Testis (tissue), 2 donors: ENCODE measurements around the gene NUP214.

Source experiments
- POLR2A ChIP-seq: fragments of 450-650 bp; IDR thresholded peaks from one replicate; pipeline ENCODE4 v1.6.1; 2017; ENCODE audit warnings: antibody characterized with exemption, mild to moderate bottlenecking, moderate library complexity
- TF ChIP-seq, protein P1 (sequence below), 3 experiments: fragments of 450-650 bp in 2 of 3; fragments of 200-600 bp in 1 of 3; sonication (generic) in 1 of 3; IDR thresholded peaks; one replicate each; pipeline ENCODE4 v1.5.1; 2016 to 2019; ENCODE audit warnings: antibody characterized with exemption in 3 of 3, mild to moderate bottlenecking in 2 of 3, moderate library complexity in 1 of 3

DNA sequence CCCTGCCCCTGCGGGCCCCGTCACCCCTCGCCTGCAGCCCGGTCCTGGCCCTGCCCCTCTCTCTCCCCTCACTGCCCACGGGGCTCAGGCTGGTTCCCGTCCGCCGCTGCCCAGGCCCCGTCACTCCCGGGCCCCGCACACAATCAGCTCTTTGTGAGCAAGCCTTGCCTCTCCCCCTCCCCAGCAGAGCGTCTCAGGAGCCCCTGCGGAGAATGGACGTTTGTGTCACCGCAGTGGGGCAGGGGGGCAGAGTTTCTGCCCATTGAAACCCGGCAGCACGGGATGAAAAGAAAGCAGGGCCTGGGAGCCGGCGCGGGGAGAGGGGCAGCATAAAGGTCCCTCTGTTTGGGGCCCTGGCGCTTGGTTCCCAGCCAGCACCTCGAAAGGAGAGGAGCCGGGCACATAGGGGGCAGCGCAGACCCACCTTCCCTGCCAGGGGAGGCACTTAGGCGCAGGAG, 13.5 kb upstream of the NUP214 start:
- TF ChIP-seq, protein P1, sequence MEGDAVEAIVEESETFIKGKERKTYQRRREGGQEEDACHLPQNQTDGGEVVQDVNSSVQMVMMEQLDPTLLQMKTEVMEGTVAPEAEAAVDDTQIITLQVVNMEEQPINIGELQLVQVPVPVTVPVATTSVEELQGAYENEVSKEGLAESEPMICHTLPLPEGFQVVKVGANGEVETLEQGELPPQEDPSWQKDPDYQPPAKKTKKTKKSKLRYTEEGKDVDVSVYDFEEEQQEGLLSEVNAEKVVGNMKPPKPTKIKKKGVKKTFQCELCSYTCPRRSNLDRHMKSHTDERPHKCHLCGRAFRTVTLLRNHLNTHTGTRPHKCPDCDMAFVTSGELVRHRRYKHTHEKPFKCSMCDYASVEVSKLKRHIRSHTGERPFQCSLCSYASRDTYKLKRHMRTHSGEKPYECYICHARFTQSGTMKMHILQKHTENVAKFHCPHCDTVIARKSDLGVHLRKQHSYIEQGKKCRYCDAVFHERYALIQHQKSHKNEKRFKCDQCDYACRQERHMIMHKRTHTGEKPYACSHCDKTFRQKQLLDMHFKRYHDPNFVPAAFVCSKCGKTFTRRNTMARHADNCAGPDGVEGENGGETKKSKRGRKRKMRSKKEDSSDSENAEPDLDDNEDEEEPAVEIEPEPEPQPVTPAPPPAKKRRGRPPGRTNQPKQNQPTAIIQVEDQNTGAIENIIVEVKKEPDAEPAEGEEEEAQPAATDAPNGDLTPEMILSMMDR (IDR thresholded peaks at IDR 0.05) = no peak
- TF ChIP-seq POLR2A = no peak
